GM23338 (cell line): ENCODE data around the gene CARHSP1. TPM values are rescaled to one million over a fixed set of nuclear protein-coding genes. Genes with fewer than 3 reads are reported as not detected.

Source experiments
- ATAC-seq: fragments of 200-7000 bp; cut with Tn5 transposase; 3 replicates; pipeline ENCODE4 v1.9.1; 2020
- DNase-seq: peaks from one replicate; pipeline ENCODE4 v3.0.0-alpha.2; 2015; ENCODE audit warnings: low spot score
- H2AFZ ChIP-seq: fragments of 200-600 bp; sonication (generic); 2 replicates; pipeline ENCODE4 v1.8.0; 2016; ENCODE audit warnings: antibody characterized with exemption, mild to moderate bottlenecking, moderate library complexity
- H3F3A ChIP-seq: fragments of 200-600 bp; sonication (generic); replicated peaks from 2 replicates; pipeline ENCODE4 v1.8.0; 2017; ENCODE audit warnings: antibody characterized with exemption, mixed run types, low read depth
- H3K27ac ChIP-seq: fragments of 200-600 bp; sonication (generic); 2 replicates; pipeline ENCODE4 v1.6.1; 2016; ENCODE audit warnings: low read depth
- H3K27me3 ChIP-seq: fragments of 200-600 bp; sonication (generic); 2 replicates; pipeline ENCODE4 v1.8.0; 2016; ENCODE audit warnings: mild to moderate bottlenecking, mixed run types, moderate library complexity; ENCODE audit not compliant: insufficient read depth
- H3K36me3 ChIP-seq: fragments of 200-600 bp; sonication (generic); 2 replicates; pipeline ENCODE4 v1.8.0; 2016; ENCODE audit warnings: mild to moderate bottlenecking; ENCODE audit not compliant: insufficient read depth
- H3K4me1 ChIP-seq: fragments of 200-600 bp; sonication (generic); 2 replicates; pipeline ENCODE4 v1.8.0; 2016; ENCODE audit warnings: mild to moderate bottlenecking, moderate library complexity; ENCODE audit not compliant: insufficient read depth
- H3K4me2 ChIP-seq: fragments of 200-600 bp; sonication (generic); 2 replicates; pipeline ENCODE4 v1.7.1; 2017; ENCODE audit warnings: mixed run types
- H3K4me3 ChIP-seq: fragments of 200-600 bp; sonication (generic); 2 replicates; pipeline ENCODE4 v1.6.1; 2016; ENCODE audit warnings: mixed run types
- H3K79me2 ChIP-seq: fragments of 200-600 bp; sonication (generic); replicated peaks from 2 replicates; pipeline ENCODE4 v1.8.0; 2017; ENCODE audit warnings: mild to moderate bottlenecking; ENCODE audit not compliant: insufficient read depth
- H3K9me2 ChIP-seq: fragments of 200-600 bp; sonication (generic); 2 replicates; pipeline ENCODE4 v1.8.0; 2017; ENCODE audit not compliant: insufficient read depth
- H4K20me1 ChIP-seq: fragments of 200-600 bp; sonication (generic); replicated peaks from 2 replicates; pipeline ENCODE4 v1.8.0; 2017; ENCODE audit warnings: mild to moderate bottlenecking; ENCODE audit not compliant: insufficient read depth
- H3K27ac Mint-ChIP-seq: 2 replicates; pipeline ENCODE4 v1.8.0; 2020; ENCODE audit warnings: inconsistent platforms, mild to moderate bottlenecking, moderate library complexity, mixed read lengths
- H3K27me3 Mint-ChIP-seq: 3 replicates; pipeline ENCODE4 v1.8.0; 2022; ENCODE audit warnings: low read depth, mild to moderate bottlenecking, moderate library complexity, mixed read lengths, inconsistent platforms; ENCODE audit not compliant: insufficient read depth, poor library complexity
- H3K36me3 Mint-ChIP-seq: 3 replicates; pipeline ENCODE4 v1.8.0; 2021; ENCODE audit warnings: low read depth, mild to moderate bottlenecking, inconsistent platforms, moderate library complexity, mixed read lengths
- H3K4me1 Mint-ChIP-seq: 3 replicates; pipeline ENCODE4 v1.8.0; 2020; ENCODE audit warnings: mild to moderate bottlenecking, inconsistent platforms, mixed read lengths
- H3K4me3 Mint-ChIP-seq: 3 replicates; pipeline ENCODE4 v1.8.0; 2021; ENCODE audit warnings: moderate library complexity, mild to moderate bottlenecking, inconsistent platforms, mixed read lengths
- H3K9me3 Mint-ChIP-seq: 3 replicates; pipeline ENCODE4 v1.8.0; 2020; ENCODE audit warnings: moderate library complexity, mild to moderate bottlenecking, inconsistent platforms, mixed read lengths
- CTCF ChIP-seq, 2 experiments: fragments of 200-600 bp in 1 of 2; sonication (generic) in 1 of 2; conservative IDR thresholded peaks; 2 replicates each; pipeline versions ENCODE4 v1.5.1 to v1.6.1; 2016 to 2017; ENCODE audit warnings: antibody characterized with exemption in 2 of 2, low read depth in 2 of 2, mild to moderate bottlenecking in 2 of 2, moderate library complexity in 1 of 2
- ETS1 ChIP-seq: IDR thresholded peaks from 2 replicates; pipeline ENCODE4 v1.6.1; 2016; ENCODE audit warnings: antibody characterized with exemption
- EZH2phosphoT487 ChIP-seq: fragments of 200-600 bp; sonication (generic); IDR thresholded peaks from one replicate; pipeline ENCODE4 v1.8.1; 2018; ENCODE audit warnings: antibody characterized with exemption; ENCODE audit not compliant: unreplicated experiment
- ZNF114 ChIP-seq: fragments of 250-450 bp; sonication (Bioruptor Pico); IDR thresholded peaks from 2 replicates; pipeline ENCODE4 v1.5.0; 2020; ENCODE audit warnings: mild to moderate bottlenecking, moderate library complexity
- ZNF462 ChIP-seq: fragments of 250-450 bp; sonication (Bioruptor Pico); IDR thresholded peaks from 2 replicates; pipeline ENCODE4 v1.5.0; 2020; ENCODE audit warnings: mild to moderate bottlenecking, moderate library complexity
- polyA plus RNA-seq: library from polyadenylated mRNA; unstranded; fragments of >200 nt; fragmentation: Nextera tagmentation; extraction: Ambion mirVana; gene quantifications from 2 replicates; pipeline ENCODE4 v1.2.1, GENCODE V29; 2016
- total RNA-seq: library from RNA; depleted of rRNA; stranded (reverse); fragments of >200 nt; shearing (Covaris generic); gene quantifications from 2 replicates; pipeline ENCODE4 v1.2.3, GENCODE V29; 2014

Gene CARHSP1
- total and polyA plus RNA-seq, 2 experiments from 2014 or later, result 286 to 339 TPM

GRCh38 chr16:8822403-8822802 lies 46.4 kb downstream of the CARHSP1 start:
- no peaks in the 10 kb centered on the region; the same call in 1 of the 2 replicates for H4K20me1 ChIP-seq
- no peak for TF ChIP-seq ETS1
- no peak for TF ChIP-seq ZNF114
- TF ChIP-seq ZNF462 (CRISPR knock-in tag), result no peak
- TF ChIP-seq CTCF (conservative IDR thresholded peaks at IDR 0.05; ENCODE audit: low read depth in 2 of 2), result no peak
- TF ChIP-seq EZH2phosphoT487, result no peak
- H3K4me1 Mint-ChIP-seq, result peaks cover 23% of the 10 kb centered on the region
- H3K4me3 Mint-ChIP-seq, result no peak overlapping the region; the same call in 2 of the 3 replicates
- H3K36me3 Mint-ChIP-seq, result peaks cover 86% of the 10 kb centered on the region
- peak overlapping the region; percentile 13 for H3K27ac ChIP-seq
- peak overlapping the region; percentile 46; the same call in 1 of the 2 replicates for H3K27ac Mint-ChIP-seq
- H3K4me3 ChIP-seq, result no peak overlapping the region
- peaks cover 10% of the 10 kb centered on the region for H3K36me3 ChIP-seq
- H3K9me2 ChIP-seq, result no peaks in the 10 kb centered on the region
- peaks cover 2% of the 10 kb centered on the region for H3K27me3 Mint-ChIP-seq
- peaks cover 14% of the 10 kb centered on the region; the same call in 1 of the 2 replicates for H3F3A ChIP-seq
- 0 out of 2 replicates have a peak, but pooled peaks cover 6% of the 10 kb centered on the region for H3K79me2 ChIP-seq
- H3K4me1 ChIP-seq, result peaks cover 11% of the 10 kb centered on the region; the same call in 1 of the 2 replicates
- H3K9me3 Mint-ChIP-seq, result no peaks in the 10 kb centered on the region
- 0 out of 2 replicates have a peak overlapping the region, but pooled peaks have one; percentile 9 for H3K4me2 ChIP-seq
- H2AFZ ChIP-seq, result no peak overlapping the region
- no peaks in the 10 kb centered on the region for H3K27me3 ChIP-seq
- DNase-seq (no peak), ATAC-seq (peak; percentile 69; the same call in 2 of the 3 replicates)
